ENCODE results near the gene SHISAL1. TPM values are rescaled to one million over a fixed set of nuclear protein-coding genes. Genes with fewer than 3 reads are reported as not detected.

Gene SHISAL1
- total and polyA plus RNA-seq, 11 donors = 0.32 to 1.5 (median 0.85) TPM

- Histone ChIP-seq H3K4me1 (peaks cover 0 to 56% (median 29%) of the 10 kb centered on the region in 12 donors), H3K4me3 (no peak overlapping the region)
- intact Hi-C loops (cut with DNase I) = loop anchor here in 1 of 10 donors (5.0 kb wide), 1 partner anchor 137 kb away; the partner anchor contains the start of gene RTL6
Observed at GRCh38 chr22:44360306-44360667, 47.5 kb upstream of the SHISAL1 start.

GRCh38 chr22:44359496-44360110 is 46.9 kb upstream of the SHISAL1 start:
- DNase-seq (peak in 3 of 5 donors; percentile 13 to 41 (median 26)), ATAC-seq (no peak)
- intact Hi-C loops (cut with DNase I) = loop anchor here in 1 of 10 donors (5.0 kb wide), 1 partner anchor 138 kb away; the partner anchor contains the start of gene RTL6
- H3K36me3 ChIP-seq = no peaks in the 10 kb centered on the region
- WGBS, 4 donors = 86 to 95% (median 90%) methylated on average over 8 to 13 of the region's 13 CpGs
- H3K27ac ChIP-seq = peak overlapping the region in 2 of 12 donors; percentile 70 to 86
- peaks cover 0 to 51% (median 23%) of the 10 kb centered on the region in 12 donors for H3K4me1 ChIP-seq
- H3K27me3 ChIP-seq = peaks cover 0 to 2% (median 0%) of the 10 kb centered on the region in 9 donors
- no peaks in the 10 kb centered on the region for H3K9me3 ChIP-seq
- TF ChIP-seq CTCF (IDR thresholded peaks at IDR 0.05) = no peak
- no peak overlapping the region for H3K4me3 ChIP-seq

More at GRCh38 chr22:44360306-44360667, 47.5 kb upstream of the SHISAL1 start:
- no peak for ATAC-seq
- no peaks in the 10 kb centered on the region for H3K36me3 ChIP-seq
- H3K27ac ChIP-seq = peak overlapping the region in 7 of 12 donors; percentile 12 to 86 (median 54)
- TF ChIP-seq POLR2A (IDR thresholded peaks at IDR 0.05) (no peak), CTCF (IDR thresholded peaks at IDR 0.05) (no peak)
- WGBS, 4 donors = 74 to 92% (median 79%) methylated on average over 12 of the region's 12 CpGs
- no peaks in the 10 kb centered on the region for H3K9me3 ChIP-seq
- DNase-seq = peak in 1 of 5 donors; percentile 37
- peaks cover 0 to 2% (median 0%) of the 10 kb centered on the region in 9 donors for H3K27me3 ChIP-seq

- intact Hi-C loops (cut with DNase I) = no loop called here
- Histone ChIP-seq H3K27me3 (peaks cover 0 to 2% (median 0%) of the 10 kb centered on the region in 9 donors), H3K9me3 (no peaks in the 10 kb centered on the region), H3K4me1 (peaks cover 0 to 44% (median 17%) of the 10 kb centered on the region in 12 donors), H3K36me3 (no peaks in the 10 kb centered on the region), H3K4me3 (no peak overlapping the region), H3K27ac (peak overlapping the region in 1 of 12 donors; percentile 86)
- no peak for TF ChIP-seq POLR2A (IDR thresholded peaks at IDR 0.05)
- no peak for TF ChIP-seq CTCF (IDR thresholded peaks at IDR 0.05)
- ATAC-seq (no peak), DNase-seq (peak in 3 of 5 donors; percentile 11 to 45 (median 27))
- 78 to 85% (median 84%) methylated on average over 17 of the region's 17 CpGs for WGBS, 4 donors
Observed at GRCh38 chr22:44358709-44359440, 46.1 kb upstream of the SHISAL1 start.

GRCh38 chr22:44357966-44358465 is 45.3 kb upstream of the SHISAL1 start:
- Histone ChIP-seq H3K9me3 (no peaks in the 10 kb centered on the region), H3K36me3 (no peaks in the 10 kb centered on the region), H3K27me3 (peaks cover 0 to 6% (median 0%) of the 10 kb centered on the region in 9 donors), H3K4me1 (peaks cover 0 to 35% (median 10%) of the 10 kb centered on the region in 12 donors), H3K4me3 (no peak overlapping the region), H3K27ac (peak overlapping the region in 2 of 12 donors; percentile 14 to 86)
- DNase-seq (peak in 3 of 5 donors; percentile 49 to 67 (median 60)), ATAC-seq (peak in 2 of 4 donors; percentile 24 to 54)
- intact Hi-C loops (cut with DNase I) = no loop called here
- 27 to 58% (median 34%) methylated on average over 19 of the region's 19 CpGs for WGBS, 4 donors
- TF ChIP-seq CTCF (IDR thresholded peaks at IDR 0.05) (no peak), POLR2A (IDR thresholded peaks at IDR 0.05) (no peak)
